ENCODE data around the gene ZNF562.

GRCh38 chr19:9667898-9668297, 7.0 kb downstream of the ZNF562 start:
- TF ChIP-seq HDAC2 (IDR thresholded peaks at IDR 0.05) = no peak
- TF ChIP-seq SPI1 (IDR thresholded peaks at IDR 0.05; ENCODE audit: borderline replicate concordance, insufficient read depth, low read depth, low read length) = no peak
- TF ChIP-seq MLLT1 (IDR thresholded peaks at IDR 0.05) = no peak
- TF ChIP-seq TCF12 (IDR thresholded peaks at IDR 0.05; ENCODE audit: low read depth, low read length) = no peak
- TF ChIP-seq REST (IDR thresholded peaks at IDR 0.05; ENCODE audit: low read depth, low read length) = no peak
- TF ChIP-seq HSF1 (IDR thresholded peaks at IDR 0.05; ENCODE audit: low read depth, low read length) = no peak
- TF ChIP-seq NFXL1 (IDR thresholded peaks at IDR 0.05; ENCODE audit: borderline replicate concordance) = no peak
- TF ChIP-seq ZNF274 (IDR thresholded peaks at IDR 0.05; ENCODE audit: insufficient read depth, insufficient read length) = no peak
- no peak for TF ChIP-seq MAX (IDR thresholded peaks at IDR 0.05; ENCODE audit: low read depth, low read length)
- TF ChIP-seq CTCF (IDR thresholded peaks at IDR 0.05 in 2 of 3, conservative IDR thresholded peaks at IDR 0.05 in 1 of 3; ENCODE audit: control insufficient read depth in 2 of 3, extremely low read depth in 1 of 3, insufficient read depth in 1 of 3, low read depth in 3 of 3, low read length in 3 of 3) = no peak
- TF ChIP-seq SUZ12 (IDR thresholded peaks at IDR 0.05; ENCODE audit: unreplicated experiment) = no peak
- no peak for TF ChIP-seq JUND (IDR thresholded peaks at IDR 0.05; ENCODE audit: low read depth, low read length)
